ENCODE measurements around the gene CPM. TPM values are rescaled to one million over a fixed set of nuclear protein-coding genes. Genes with fewer than 3 reads are reported as not detected.
A peak's percentile ranks its signal among the peaks of the same experiment; 100 is the strongest.

CPM gene
- polyA plus RNA-seq, 4 donors = 0.45 to 11.6 (median 4.5) TPM

DNA sequence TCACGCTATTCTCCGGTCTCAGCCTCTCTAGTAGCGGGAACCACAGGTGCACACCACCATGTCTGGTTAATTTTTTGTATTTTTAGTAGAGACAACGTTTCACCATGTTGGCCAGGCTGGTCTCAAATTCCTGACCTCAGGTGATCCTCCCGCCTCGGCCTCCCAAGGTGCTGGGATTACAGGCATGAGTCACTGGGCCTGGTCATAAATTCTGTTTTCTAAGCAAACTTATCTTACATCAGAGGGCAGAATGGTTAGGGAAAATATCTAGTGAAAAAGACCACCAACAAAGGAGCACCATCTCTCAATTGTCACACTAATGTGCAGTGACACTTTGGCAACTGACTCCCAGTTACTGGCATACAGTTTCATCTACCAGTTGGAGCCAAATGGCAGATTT is 2.8 kb downstream of the CPM start:
- WGBS, 3 donors = 80 to 86% (median 84%) methylated on average over 6 of the region's 6 CpGs
- DNase-seq (no peak), FAIRE-seq (no peak)
- Histone ChIP-seq H3K27me3 (ENCODE audit: control insufficient read depth in 3 of 3, insufficient read depth in 3 of 3, low read length in 3 of 3) (peaks cover 0 to 6% (median 3%) of the 10 kb centered on the region in 3 donors), H3K36me3 (ENCODE audit: control insufficient read depth in 3 of 3, insufficient read depth in 2 of 3, low read depth in 1 of 3, low read length in 3 of 3) (no peaks in the 10 kb centered on the region), H3K4me1 (ENCODE audit: control insufficient read depth in 3 of 3, insufficient read depth in 2 of 3, low read depth in 1 of 3, low read length in 2 of 3) (peaks cover 0 to 3% (median 0%) of the 10 kb centered on the region in 3 donors), H3K27ac (ENCODE audit: low read depth in 1 of 3, low read length in 2 of 3) (no peak overlapping the region), H3K9me3 (ENCODE audit: control insufficient read depth in 2 of 2, insufficient read depth in 1 of 2, low read depth in 1 of 2, low read length in 1 of 2) (peaks cover 0 to 10% of the 10 kb centered on the region in 2 donors), H3K4me3 (ENCODE audit: low read depth in 1 of 3, low read length in 3 of 3) (no peak overlapping the region)

DNA sequence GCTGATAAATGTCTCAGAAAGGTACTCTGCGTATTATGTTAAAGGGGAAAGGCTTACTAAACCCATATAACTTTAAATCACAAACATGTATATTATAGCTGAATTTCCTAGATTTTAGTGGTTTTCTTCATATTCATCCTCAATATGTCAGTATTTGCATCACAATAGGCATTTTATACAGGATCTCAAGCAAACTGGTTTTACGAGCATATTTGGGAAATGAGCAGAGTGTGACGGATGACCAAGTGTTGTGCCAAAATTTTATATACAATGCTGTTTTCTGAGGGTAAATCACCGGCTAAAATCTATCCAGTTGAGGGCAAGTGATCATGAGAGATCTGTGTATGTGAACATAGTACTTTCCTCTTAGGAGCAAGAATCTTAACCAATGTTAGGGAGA is 8.4 kb downstream of the CPM start:
- no peak overlapping the region for H3K27ac ChIP-seq (ENCODE audit: low read depth in 1 of 3, low read length in 2 of 3)
- DNase-seq (no peak), FAIRE-seq (no peak)
- no peak overlapping the region for H3K4me3 ChIP-seq (ENCODE audit: low read depth in 1 of 3, low read length in 3 of 3)
- 92 to 95% (median 95%) methylated on average over 4 of the region's 4 CpGs for WGBS, 3 donors
- no peaks in the 10 kb centered on the region for H3K27me3 ChIP-seq (ENCODE audit: control insufficient read depth in 3 of 3, insufficient read depth in 3 of 3, low read length in 3 of 3)
- H3K36me3 ChIP-seq (ENCODE audit: control insufficient read depth in 3 of 3, insufficient read depth in 2 of 3, low read depth in 1 of 3, low read length in 3 of 3) = no peaks in the 10 kb centered on the region
- H3K4me1 ChIP-seq (ENCODE audit: control insufficient read depth in 3 of 3, insufficient read depth in 2 of 3, low read depth in 1 of 3, low read length in 2 of 3) = no peaks in the 10 kb centered on the region
- H3K9me3 ChIP-seq (ENCODE audit: control insufficient read depth in 2 of 2, insufficient read depth in 1 of 2, low read depth in 1 of 2, low read length in 1 of 2) = no peaks in the 10 kb centered on the region

DNA sequence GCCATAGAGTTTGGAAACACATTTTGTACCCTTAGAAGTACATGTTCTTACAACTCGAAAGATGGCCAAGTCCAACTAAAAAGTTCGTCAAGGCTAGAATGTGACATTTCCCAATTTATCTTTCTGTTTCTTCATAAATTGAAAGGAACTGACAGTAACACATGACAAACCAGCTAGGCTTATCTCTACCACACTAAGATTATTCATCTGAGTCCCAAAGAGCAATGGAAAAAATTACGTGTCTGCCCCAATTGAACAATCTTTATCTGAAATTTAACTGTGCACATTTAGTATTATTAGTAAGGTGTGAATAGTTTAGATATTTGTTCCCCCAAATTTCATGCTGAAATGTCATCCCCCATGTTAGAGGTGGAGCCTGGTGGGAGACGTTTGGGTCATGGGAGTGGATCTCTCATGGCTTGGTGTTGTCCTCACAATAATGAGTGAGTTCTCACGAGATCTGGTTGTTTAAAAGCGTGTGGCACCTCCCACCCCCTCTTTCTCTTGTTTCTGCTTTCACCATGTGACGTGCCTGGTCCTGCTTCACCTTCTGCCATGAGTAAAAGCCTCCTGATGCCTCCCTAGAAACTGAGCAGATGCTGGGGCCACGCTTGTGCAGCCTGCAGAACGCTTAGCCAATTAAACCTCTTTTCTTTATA is 13.3 kb downstream of the CPM start:
- H3K27me3 ChIP-seq (ENCODE audit: control insufficient read depth in 3 of 3, insufficient read depth in 3 of 3, low read length in 3 of 3) = no peaks in the 10 kb centered on the region
- H3K4me1 ChIP-seq (ENCODE audit: control insufficient read depth in 3 of 3, insufficient read depth in 2 of 3, low read depth in 1 of 3, low read length in 2 of 3) = no peaks in the 10 kb centered on the region
- no peak overlapping the region for H3K4me3 ChIP-seq (ENCODE audit: low read depth in 1 of 3, low read length in 3 of 3)
- H3K9me3 ChIP-seq (ENCODE audit: control insufficient read depth in 2 of 2, insufficient read depth in 1 of 2, low read depth in 1 of 2, low read length in 1 of 2) = peaks cover 0 to 2% of the 10 kb centered on the region in 2 donors
- no peak for FAIRE-seq
- H3K27ac ChIP-seq (ENCODE audit: low read depth in 1 of 3, low read length in 2 of 3) = no peak overlapping the region
- DNase-seq = no peak
- no peaks in the 10 kb centered on the region for H3K36me3 ChIP-seq (ENCODE audit: control insufficient read depth in 3 of 3, insufficient read depth in 2 of 3, low read depth in 1 of 3, low read length in 3 of 3)
- 69 to 88% (median 84%) methylated on average over 9 of the region's 9 CpGs for WGBS, 3 donors

DNA sequence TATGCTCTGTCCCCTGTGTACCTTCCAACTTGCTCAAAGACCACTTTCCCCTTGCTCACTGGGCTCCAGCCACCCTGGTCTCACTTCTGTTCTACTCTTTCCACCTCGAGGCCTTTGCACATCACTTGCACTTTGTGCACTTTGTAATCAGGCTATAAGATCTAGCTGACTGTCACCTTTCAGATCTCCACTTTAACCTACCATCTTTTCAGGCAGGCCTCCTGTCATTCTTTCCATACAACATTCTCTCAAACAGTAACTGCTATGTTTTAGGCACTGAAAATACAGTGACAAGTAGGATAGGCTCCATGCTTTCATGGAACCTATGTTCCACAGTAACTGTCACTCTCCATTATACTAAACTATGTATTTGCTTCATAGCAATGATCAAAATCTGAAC is 14.0 kb downstream of the CPM start:
- no peak for FAIRE-seq
- DNase-seq = no peak
- Histone ChIP-seq H3K36me3 (ENCODE audit: control insufficient read depth in 3 of 3, insufficient read depth in 2 of 3, low read depth in 1 of 3, low read length in 3 of 3) (no peaks in the 10 kb centered on the region), H3K27me3 (ENCODE audit: control insufficient read depth in 3 of 3, insufficient read depth in 3 of 3, low read length in 3 of 3) (no peaks in the 10 kb centered on the region), H3K4me3 (ENCODE audit: low read depth in 1 of 3, low read length in 3 of 3) (no peak overlapping the region), H3K4me1 (ENCODE audit: control insufficient read depth in 3 of 3, insufficient read depth in 2 of 3, low read depth in 1 of 3, low read length in 2 of 3) (no peaks in the 10 kb centered on the region), H3K27ac (ENCODE audit: low read depth in 1 of 3, low read length in 2 of 3) (no peak overlapping the region), H3K9me3 (ENCODE audit: control insufficient read depth in 2 of 2, insufficient read depth in 1 of 2, low read depth in 1 of 2, low read length in 1 of 2) (peaks cover 0 to 2% of the 10 kb centered on the region in 2 donors)
- 60 to 70% (median 67%) methylated on average over 1 of the region's 1 CpG for WGBS, 3 donors

DNA sequence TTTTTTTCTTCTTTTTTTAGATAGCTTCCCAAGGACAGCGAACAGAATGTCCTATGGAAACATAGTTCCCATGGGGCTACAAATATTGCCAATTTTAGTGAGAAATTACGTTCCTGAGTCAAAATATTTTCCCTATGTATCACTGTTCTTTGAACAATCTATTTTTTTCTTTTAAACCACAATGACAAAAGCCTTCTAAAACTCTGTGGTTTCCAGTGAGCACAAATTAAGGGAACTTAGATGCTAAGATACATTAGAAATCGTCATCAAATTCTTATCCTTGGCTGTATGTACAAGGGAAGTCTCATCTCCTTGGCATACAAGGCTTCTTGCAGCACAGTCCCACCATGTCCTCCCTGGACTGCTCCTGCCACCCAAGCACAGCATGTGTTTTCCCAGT is 17.9 kb downstream of the CPM start:
- 61 to 86% (median 67%) methylated on average over 3 of the region's 3 CpGs for WGBS, 3 donors
- Histone ChIP-seq H3K27me3 (ENCODE audit: control insufficient read depth in 3 of 3, insufficient read depth in 3 of 3, low read length in 3 of 3) (no peaks in the 10 kb centered on the region), H3K4me1 (ENCODE audit: control insufficient read depth in 3 of 3, insufficient read depth in 2 of 3, low read depth in 1 of 3, low read length in 2 of 3) (no peaks in the 10 kb centered on the region), H3K9me3 (ENCODE audit: control insufficient read depth in 2 of 2, insufficient read depth in 1 of 2, low read depth in 1 of 2, low read length in 1 of 2) (peaks cover 0 to 2% of the 10 kb centered on the region in 2 donors), H3K36me3 (ENCODE audit: control insufficient read depth in 3 of 3, insufficient read depth in 2 of 3, low read depth in 1 of 3, low read length in 3 of 3) (no peaks in the 10 kb centered on the region), H3K27ac (ENCODE audit: low read depth in 1 of 3, low read length in 2 of 3) (peak overlapping the region in 1 of 3 donors; percentile 62), H3K4me3 (ENCODE audit: low read depth in 1 of 3, low read length in 3 of 3) (no peak overlapping the region)
- FAIRE-seq = no peak
- DNase-seq = no peak

DNA sequence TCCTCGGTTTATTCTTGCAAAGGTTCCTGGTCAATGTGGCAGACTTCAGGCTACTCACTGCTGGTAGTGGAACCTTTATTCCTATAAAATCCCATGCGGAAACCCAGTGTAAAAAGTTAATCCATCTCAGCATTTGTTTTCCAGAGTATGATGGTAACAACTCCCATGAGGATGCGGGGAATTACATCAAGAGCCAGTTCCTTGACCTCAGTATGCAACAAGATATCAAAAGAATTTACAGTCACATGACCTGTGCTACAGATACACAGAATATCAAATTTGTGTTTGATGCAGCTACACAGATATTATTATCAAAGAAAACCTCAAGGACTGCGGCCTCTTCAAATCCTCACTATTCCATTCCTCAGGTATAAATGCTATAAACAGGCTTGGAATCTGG is 19.3 kb downstream of the CPM start:
- no peak for FAIRE-seq
- 93 to 95% (median 94%) methylated on average over 4 of the region's 4 CpGs for WGBS, 3 donors
- H3K9me3 ChIP-seq (ENCODE audit: control insufficient read depth in 2 of 2, insufficient read depth in 1 of 2, low read depth in 1 of 2, low read length in 1 of 2) = no peaks in the 10 kb centered on the region

DNA sequence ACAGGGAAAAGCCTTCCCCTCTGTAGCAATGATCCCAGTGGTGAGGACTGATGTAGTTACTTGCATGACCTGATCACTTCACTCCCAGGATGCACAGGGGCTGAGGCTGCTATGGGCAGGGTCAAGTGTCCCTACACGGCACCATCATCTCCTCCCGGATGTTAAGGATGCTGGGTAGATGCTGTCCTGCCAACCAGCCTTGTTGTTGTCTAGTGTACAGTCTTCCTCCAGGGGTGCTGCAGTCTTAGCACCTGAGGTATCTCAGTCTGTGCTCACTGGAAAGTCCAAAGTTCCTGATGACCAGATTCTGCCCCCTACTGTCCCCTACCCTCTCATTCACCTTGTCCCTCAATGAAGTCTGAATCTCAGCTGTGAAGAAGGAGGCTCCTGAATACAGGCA is 20.1 kb downstream of the CPM start:
- Histone ChIP-seq H3K27ac (ENCODE audit: low read depth in 1 of 3, low read length in 2 of 3) (no peak overlapping the region), H3K36me3 (ENCODE audit: control insufficient read depth in 3 of 3, insufficient read depth in 2 of 3, low read depth in 1 of 3, low read length in 3 of 3) (no peaks in the 10 kb centered on the region), H3K4me3 (ENCODE audit: low read depth in 1 of 3, low read length in 3 of 3) (no peak overlapping the region), H3K9me3 (ENCODE audit: control insufficient read depth in 2 of 2, insufficient read depth in 1 of 2, low read depth in 1 of 2, low read length in 1 of 2) (no peaks in the 10 kb centered on the region), H3K27me3 (ENCODE audit: control insufficient read depth in 3 of 3, insufficient read depth in 3 of 3, low read length in 3 of 3) (no peaks in the 10 kb centered on the region), H3K4me1 (ENCODE audit: control insufficient read depth in 3 of 3, insufficient read depth in 2 of 3, low read depth in 1 of 3, low read length in 2 of 3) (no peaks in the 10 kb centered on the region)
- 92 to 94% (median 93%) methylated on average over 2 of the region's 2 CpGs for WGBS, 3 donors
- no peak for DNase-seq
- FAIRE-seq = no peak

More for the DNA sequence above, 19.3 kb downstream of the CPM start:
- Histone ChIP-seq H3K27me3 (ENCODE audit: control insufficient read depth in 3 of 3, insufficient read depth in 3 of 3, low read length in 3 of 3) (no peaks in the 10 kb centered on the region), H3K4me3 (ENCODE audit: low read depth in 1 of 3, low read length in 3 of 3) (no peak overlapping the region), H3K36me3 (ENCODE audit: control insufficient read depth in 3 of 3, insufficient read depth in 2 of 3, low read depth in 1 of 3, low read length in 3 of 3) (no peaks in the 10 kb centered on the region), H3K27ac (ENCODE audit: low read depth in 1 of 3, low read length in 2 of 3) (no peak overlapping the region), H3K4me1 (ENCODE audit: control insufficient read depth in 3 of 3, insufficient read depth in 2 of 3, low read depth in 1 of 3, low read length in 2 of 3) (no peaks in the 10 kb centered on the region)
- DNase-seq = no peak

DNA sequence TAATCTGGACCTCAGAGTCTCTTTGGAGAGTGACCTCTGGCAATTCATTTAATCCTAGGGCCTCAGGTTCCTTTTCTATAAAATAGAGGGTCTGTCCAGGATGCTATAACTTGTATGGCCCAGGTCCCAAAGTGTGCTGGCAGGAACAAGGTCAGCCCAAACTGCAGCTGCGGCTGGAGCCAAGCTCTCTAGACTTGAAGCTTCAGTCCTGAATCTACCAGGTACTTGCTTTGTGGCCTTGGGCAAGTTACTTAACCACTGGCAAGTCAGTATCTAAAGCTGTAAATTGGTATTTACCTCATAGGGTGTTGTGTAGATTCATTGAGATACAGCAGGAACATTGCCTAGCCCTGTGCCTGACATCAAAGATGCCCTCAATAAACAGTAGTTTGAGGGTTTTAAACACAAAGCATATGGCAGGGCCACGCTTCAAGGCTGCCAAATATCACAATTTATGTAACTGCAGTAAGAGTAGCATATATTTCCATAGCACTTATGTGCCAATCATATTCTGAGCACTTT is 21.7 kb downstream of the CPM start:
- H3K4me3 ChIP-seq (ENCODE audit: low read depth in 1 of 3, low read length in 3 of 3) = no peak overlapping the region
- H3K36me3 ChIP-seq (ENCODE audit: control insufficient read depth in 3 of 3, insufficient read depth in 2 of 3, low read depth in 1 of 3, low read length in 3 of 3) = no peaks in the 10 kb centered on the region
- DNase-seq = no peak
- 75 to 87% (median 79%) methylated on average over 2 of the region's 2 CpGs for WGBS, 3 donors
- H3K27ac ChIP-seq (ENCODE audit: low read depth in 1 of 3, low read length in 2 of 3) = no peak overlapping the region
- no peak for FAIRE-seq
- no peaks in the 10 kb centered on the region for H3K4me1 ChIP-seq (ENCODE audit: control insufficient read depth in 3 of 3, insufficient read depth in 2 of 3, low read depth in 1 of 3, low read length in 2 of 3)
- H3K27me3 ChIP-seq (ENCODE audit: control insufficient read depth in 3 of 3, insufficient read depth in 3 of 3, low read length in 3 of 3) = no peaks in the 10 kb centered on the region
- no peaks in the 10 kb centered on the region for H3K9me3 ChIP-seq (ENCODE audit: control insufficient read depth in 2 of 2, insufficient read depth in 1 of 2, low read depth in 1 of 2, low read length in 1 of 2)

DNA sequence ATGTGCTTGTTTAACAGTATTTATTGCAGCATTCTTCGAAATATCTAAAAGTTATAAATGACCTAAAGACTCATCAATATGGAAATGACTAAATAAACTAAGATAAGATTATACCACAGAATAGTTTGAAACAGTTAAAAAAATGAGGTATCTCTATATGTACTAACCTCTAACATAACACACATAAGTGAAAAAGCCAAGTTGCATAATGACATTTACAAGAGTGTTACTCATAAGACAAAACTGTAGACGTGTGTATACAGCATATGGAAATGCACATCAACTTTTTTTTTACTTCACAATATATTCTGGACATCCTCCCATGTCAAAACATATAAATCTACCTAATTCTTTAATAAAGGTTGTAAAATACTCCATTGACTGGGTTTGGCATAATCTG is 22.8 kb downstream of the CPM start:
- no peak overlapping the region for H3K4me3 ChIP-seq (ENCODE audit: low read depth in 1 of 3, low read length in 3 of 3)

More for the DNA sequence above, 22.8 kb downstream of the CPM start:
- no peak overlapping the region for H3K27ac ChIP-seq (ENCODE audit: low read depth in 1 of 3, low read length in 2 of 3)
- H3K4me1 ChIP-seq (ENCODE audit: control insufficient read depth in 3 of 3, insufficient read depth in 2 of 3, low read depth in 1 of 3, low read length in 2 of 3) = no peaks in the 10 kb centered on the region
- no peak for DNase-seq
- no peaks in the 10 kb centered on the region for H3K36me3 ChIP-seq (ENCODE audit: control insufficient read depth in 3 of 3, insufficient read depth in 2 of 3, low read depth in 1 of 3, low read length in 3 of 3)
- 57 to 66% (median 59%) methylated on average over 2 of the region's 2 CpGs for WGBS, 3 donors
- no peaks in the 10 kb centered on the region for H3K27me3 ChIP-seq (ENCODE audit: control insufficient read depth in 3 of 3, insufficient read depth in 3 of 3, low read length in 3 of 3)
- no peak for FAIRE-seq
- H3K9me3 ChIP-seq (ENCODE audit: control insufficient read depth in 2 of 2, insufficient read depth in 1 of 2, low read depth in 1 of 2, low read length in 1 of 2) = no peaks in the 10 kb centered on the region

All from small intestine (tissue), 7 donors.